Superior temporal gyrus (tissue), 1 donor: ENCODE results near the gene MANSC4.

Experiments used
- DNase-seq: peaks from one replicate; pipeline ENCODE4 v3.0.0-alpha.2; 2016; ENCODE audit errors: extremely low spot score

The MANSC4 gene

GRCh38 chr12:27779920-27780611, at the start of gene MANSC4, which contains the start of gene KLHL42:
Gene MANSC4, minus strand, starts transcription at chr12:27780236. Its CDS starts 8,960 bp downstream, at chr12:27771276.
Gene KLHL42, plus strand, starts transcription at chr12:27780233. Its CDS starts 98 bp downstream, at chr12:27780331.
- peak; percentile 59 for DNase-seq

- no peak for DNase-seq
Observed at GRCh38 chr12:27828196-27828595, 48.2 kb upstream of the MANSC4 start.

- no peak for DNase-seq
Observed at GRCh38 chr12:27826076-27826475, 46.0 kb upstream of the MANSC4 start.

GRCh38 chr12:27824126-27824842, 44.2 kb upstream of the MANSC4 start:
- DNase-seq, result no peak

- DNase-seq, result no peak
Observed at GRCh38 chr12:27823038-27823437, 43.0 kb upstream of the MANSC4 start.

- DNase-seq, result no peak
Observed at GRCh38 chr12:27822076-27822712, 42.2 kb upstream of the MANSC4 start.

- peak; percentile 94 for DNase-seq
Observed at GRCh38 chr12:27821259-27821973, 41.4 kb upstream of the MANSC4 start.

- no peak for DNase-seq
Observed at GRCh38 chr12:27820564-27820963, 40.5 kb upstream of the MANSC4 start.

- no peak for DNase-seq
Observed at GRCh38 chr12:27818401-27818918, 38.4 kb upstream of the MANSC4 start.

- no peak for DNase-seq
Observed at GRCh38 chr12:27817766-27818165, 37.7 kb upstream of the MANSC4 start.

- no peak for DNase-seq
Observed at GRCh38 chr12:27814851-27815591, 35.0 kb upstream of the MANSC4 start.

GRCh38 chr12:27814411-27814810, 34.4 kb upstream of the MANSC4 start:
- no peak for DNase-seq

GRCh38 chr12:27812502-27812901, 32.5 kb upstream of the MANSC4 start:
- no peak for DNase-seq

GRCh38 chr12:27810756-27811155, 30.7 kb upstream of the MANSC4 start:
- no peak for DNase-seq

- no peak for DNase-seq
Observed at GRCh38 chr12:27808841-27809240, 28.8 kb upstream of the MANSC4 start.

GRCh38 chr12:27807063-27807703, 27.1 kb upstream of the MANSC4 start:
- no peak for DNase-seq

GRCh38 chr12:27806259-27806658, 26.2 kb upstream of the MANSC4 start:
- no peak for DNase-seq

- no peak for DNase-seq
Observed at GRCh38 chr12:27805238-27805637, 25.2 kb upstream of the MANSC4 start.

- no peak for DNase-seq
Observed at GRCh38 chr12:27802936-27803335, 22.9 kb upstream of the MANSC4 start.

GRCh38 chr12:27802511-27802910, 22.5 kb upstream of the MANSC4 start:
- DNase-seq, result no peak

GRCh38 chr12:27801630-27802029, 21.6 kb upstream of the MANSC4 start:
- no peak for DNase-seq
